ENCODE data around the gene MAML3.

DNA sequence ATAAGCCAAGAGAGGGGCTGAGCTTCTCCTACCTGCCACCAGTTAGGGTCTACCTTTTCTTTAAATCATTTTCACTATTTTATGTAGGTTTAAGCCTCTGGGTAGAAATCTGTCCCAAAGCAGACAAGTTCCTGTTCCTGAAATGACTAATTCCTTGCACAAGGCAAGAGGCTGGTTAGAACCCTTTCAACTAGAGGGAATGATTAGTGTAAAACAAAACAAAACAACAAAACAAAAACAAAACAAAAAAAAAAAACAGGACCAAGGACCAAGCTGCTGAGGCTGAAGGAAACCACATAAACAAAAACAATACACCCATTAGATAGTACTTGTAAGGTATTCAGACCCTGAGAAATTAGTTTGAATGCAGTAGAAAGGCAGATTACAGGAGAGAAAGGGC lies 62.7 kb downstream of the MAML3 start:
- TF ChIP-seq POLR2AphosphoS5 (IDR thresholded peaks at IDR 0.05; ENCODE audit: low read depth) (no peak), EZH2 (IDR thresholded peaks at IDR 0.05; ENCODE audit: low read depth, unreplicated experiment) (no peak), CREB1 (CRISPR knock-in tag; IDR thresholded peaks at IDR 0.05; ENCODE audit: low read depth) (no peak), JUNB (IDR thresholded peaks at IDR 0.05; ENCODE audit: unreplicated experiment) (no peak)
- TF ChIP-seq, protein P1, sequence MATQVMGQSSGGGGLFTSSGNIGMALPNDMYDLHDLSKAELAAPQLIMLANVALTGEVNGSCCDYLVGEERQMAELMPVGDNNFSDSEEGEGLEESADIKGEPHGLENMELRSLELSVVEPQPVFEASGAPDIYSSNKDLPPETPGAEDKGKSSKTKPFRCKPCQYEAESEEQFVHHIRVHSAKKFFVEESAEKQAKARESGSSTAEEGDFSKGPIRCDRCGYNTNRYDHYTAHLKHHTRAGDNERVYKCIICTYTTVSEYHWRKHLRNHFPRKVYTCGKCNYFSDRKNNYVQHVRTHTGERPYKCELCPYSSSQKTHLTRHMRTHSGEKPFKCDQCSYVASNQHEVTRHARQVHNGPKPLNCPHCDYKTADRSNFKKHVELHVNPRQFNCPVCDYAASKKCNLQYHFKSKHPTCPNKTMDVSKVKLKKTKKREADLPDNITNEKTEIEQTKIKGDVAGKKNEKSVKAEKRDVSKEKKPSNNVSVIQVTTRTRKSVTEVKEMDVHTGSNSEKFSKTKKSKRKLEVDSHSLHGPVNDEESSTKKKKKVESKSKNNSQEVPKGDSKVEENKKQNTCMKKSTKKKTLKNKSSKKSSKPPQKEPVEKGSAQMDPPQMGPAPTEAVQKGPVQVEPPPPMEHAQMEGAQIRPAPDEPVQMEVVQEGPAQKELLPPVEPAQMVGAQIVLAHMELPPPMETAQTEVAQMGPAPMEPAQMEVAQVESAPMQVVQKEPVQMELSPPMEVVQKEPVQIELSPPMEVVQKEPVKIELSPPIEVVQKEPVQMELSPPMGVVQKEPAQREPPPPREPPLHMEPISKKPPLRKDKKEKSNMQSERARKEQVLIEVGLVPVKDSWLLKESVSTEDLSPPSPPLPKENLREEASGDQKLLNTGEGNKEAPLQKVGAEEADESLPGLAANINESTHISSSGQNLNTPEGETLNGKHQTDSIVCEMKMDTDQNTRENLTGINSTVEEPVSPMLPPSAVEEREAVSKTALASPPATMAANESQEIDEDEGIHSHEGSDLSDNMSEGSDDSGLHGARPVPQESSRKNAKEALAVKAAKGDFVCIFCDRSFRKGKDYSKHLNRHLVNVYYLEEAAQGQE (IDR thresholded peaks at IDR 0.05; ENCODE audit: unreplicated experiment) = no peak
- TF ChIP-seq, protein P2, sequence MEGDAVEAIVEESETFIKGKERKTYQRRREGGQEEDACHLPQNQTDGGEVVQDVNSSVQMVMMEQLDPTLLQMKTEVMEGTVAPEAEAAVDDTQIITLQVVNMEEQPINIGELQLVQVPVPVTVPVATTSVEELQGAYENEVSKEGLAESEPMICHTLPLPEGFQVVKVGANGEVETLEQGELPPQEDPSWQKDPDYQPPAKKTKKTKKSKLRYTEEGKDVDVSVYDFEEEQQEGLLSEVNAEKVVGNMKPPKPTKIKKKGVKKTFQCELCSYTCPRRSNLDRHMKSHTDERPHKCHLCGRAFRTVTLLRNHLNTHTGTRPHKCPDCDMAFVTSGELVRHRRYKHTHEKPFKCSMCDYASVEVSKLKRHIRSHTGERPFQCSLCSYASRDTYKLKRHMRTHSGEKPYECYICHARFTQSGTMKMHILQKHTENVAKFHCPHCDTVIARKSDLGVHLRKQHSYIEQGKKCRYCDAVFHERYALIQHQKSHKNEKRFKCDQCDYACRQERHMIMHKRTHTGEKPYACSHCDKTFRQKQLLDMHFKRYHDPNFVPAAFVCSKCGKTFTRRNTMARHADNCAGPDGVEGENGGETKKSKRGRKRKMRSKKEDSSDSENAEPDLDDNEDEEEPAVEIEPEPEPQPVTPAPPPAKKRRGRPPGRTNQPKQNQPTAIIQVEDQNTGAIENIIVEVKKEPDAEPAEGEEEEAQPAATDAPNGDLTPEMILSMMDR (conservative IDR thresholded peaks at IDR 0.05; ENCODE audit: low read depth in 2 of 2) = no peak
